Glomerular visceral epithelial cell (primary cell): ENCODE measurements around the gene ANKRD36.
"Not testable (repeated sequence)": the region's sequence is repeated elsewhere in the genome, so short reads cannot be mapped to it uniquely, and the experiment has no call there.

ENCODE experiments used
- DNase-seq: peaks from one replicate; pipeline ENCODE4 v3.0.0-alpha.2; 2016; ENCODE audit errors: extremely low spot score

ANKRD36 gene

GRCh38 chr2:97285187-97285586 is 172.2 kb downstream of the ANKRD36 start:
- not testable (repeated sequence) for DNase-seq

GRCh38 chr2:97293687-97294086 is 180.7 kb downstream of the ANKRD36 start:
- DNase-seq = not testable (repeated sequence)
